NCI-H1417 treated with DMSO at 0.1 percent for 48 hours (cell line): ENCODE data around the gene METTL1.
"Not testable (repeated sequence)": the region's sequence is repeated elsewhere in the genome, so short reads cannot be mapped to it uniquely, and the experiment has no call there.

ENCODE experiments used
- DNase-seq: peaks from one replicate; lab custom pipeline; 2025; lab: John Stamatoyannopoulos, UW

METTL1 gene

GRCh38 chr12:57796996-57797395 is 25.1 kb upstream of the METTL1 start:
- DNase-seq = no peak

GRCh38 chr12:57795354-57795753 is 23.4 kb upstream of the METTL1 start:
- DNase-seq = no peak

GRCh38 chr12:57793920-57794319 is 22.0 kb upstream of the METTL1 start:
- no peak for DNase-seq

GRCh38 chr12:57783861-57784260 is 12.0 kb upstream of the METTL1 start:
- DNase-seq = no peak

GRCh38 chr12:57783466-57783801 is 11.5 kb upstream of the METTL1 start:
- DNase-seq = no peak

- peak; percentile 69 for DNase-seq
Measured at GRCh38 chr12:57782608-57783465, 10.9 kb upstream of the METTL1 start, which contains the start of gene TSFM. Gene TSFM, plus strand, starts transcription at chr12:57782787. Its CDS starts 15 bp downstream, at chr12:57782802.

- no peak for DNase-seq
Measured at GRCh38 chr12:57782243-57782607, 10.3 kb upstream of the METTL1 start.

- no peak for DNase-seq
Measured at GRCh38 chr12:57781801-57782200, 9.9 kb upstream of the METTL1 start.

GRCh38 chr12:57781244-57781643 is 9.3 kb upstream of the METTL1 start:
- DNase-seq = no peak

- DNase-seq = no peak
Measured at GRCh38 chr12:57780284-57780897, 8.5 kb upstream of the METTL1 start.

GRCh38 chr12:57779736-57780135 is 7.8 kb upstream of the METTL1 start:
- no peak for DNase-seq

GRCh38 chr12:57777911-57778310 is 6.0 kb upstream of the METTL1 start:
- DNase-seq = no peak

GRCh38 chr12:57777367-57777766 is 5.5 kb upstream of the METTL1 start:
- DNase-seq = no peak

- no peak for DNase-seq
Measured at GRCh38 chr12:57776247-57776587, 4.3 kb upstream of the METTL1 start.

- DNase-seq = no peak
Measured at GRCh38 chr12:57775563-57776246, 3.8 kb upstream of the METTL1 start.

GRCh38 chr12:57775044-57775443 is 3.1 kb upstream of the METTL1 start:
- DNase-seq = no peak

- not testable (repeated sequence) for DNase-seq
Measured at GRCh38 chr12:57774634-57775033, 2.7 kb upstream of the METTL1 start.

- DNase-seq = no peak
Measured at GRCh38 chr12:57772429-57773322, 771 bp upstream of the METTL1 start, which contains the start of gene EEF1AKMT3. Gene EEF1AKMT3, plus strand, starts transcription at chr12:57772614. Its CDS starts 111 bp downstream, at chr12:57772725.

GRCh38 chr12:57771236-57771872 is 551 bp downstream of the METTL1 start:
- DNase-seq = no peak

- DNase-seq = no peak
Measured at GRCh38 chr12:57770734-57771133, 1.2 kb downstream of the METTL1 start.

GRCh38 chr12:57769594-57769993 is 2.3 kb downstream of the METTL1 start:
- no peak for DNase-seq
